GM12892 (cell line): ENCODE results near the gene KIF2A.

ENCODE experiments used
- POLR2A ChIP-seq: IDR thresholded peaks from 2 replicates; pipeline ENCODE4 v1.6.1; 2011; ENCODE audit warnings: low read depth, low read length, control low read depth
- POLR2AphosphoS5 ChIP-seq: IDR thresholded peaks from 2 replicates; pipeline ENCODE4 v1.6.1; 2011; ENCODE audit warnings: low read depth, low read length, control low read depth
- TAF1 ChIP-seq: IDR thresholded peaks from 2 replicates; pipeline ENCODE4 v1.6.1; 2011; ENCODE audit warnings: low read depth, mild to moderate bottlenecking, control low read depth, low read length, borderline replicate concordance

- TF ChIP-seq POLR2A (no peak), TAF1 (no peak), POLR2AphosphoS5 (no peak)
Observed at GRCh38 chr5:62287237-62287636, 18.8 kb upstream of the KIF2A start.
